ENCODE data around the gene RPAP2. TPM values are rescaled to one million over a fixed set of nuclear protein-coding genes. Genes with fewer than 3 reads are reported as not detected.

RPAP2 gene
- total RNA-seq, 1 experiment from 2014 or later, result 19.8 TPM

DNA sequence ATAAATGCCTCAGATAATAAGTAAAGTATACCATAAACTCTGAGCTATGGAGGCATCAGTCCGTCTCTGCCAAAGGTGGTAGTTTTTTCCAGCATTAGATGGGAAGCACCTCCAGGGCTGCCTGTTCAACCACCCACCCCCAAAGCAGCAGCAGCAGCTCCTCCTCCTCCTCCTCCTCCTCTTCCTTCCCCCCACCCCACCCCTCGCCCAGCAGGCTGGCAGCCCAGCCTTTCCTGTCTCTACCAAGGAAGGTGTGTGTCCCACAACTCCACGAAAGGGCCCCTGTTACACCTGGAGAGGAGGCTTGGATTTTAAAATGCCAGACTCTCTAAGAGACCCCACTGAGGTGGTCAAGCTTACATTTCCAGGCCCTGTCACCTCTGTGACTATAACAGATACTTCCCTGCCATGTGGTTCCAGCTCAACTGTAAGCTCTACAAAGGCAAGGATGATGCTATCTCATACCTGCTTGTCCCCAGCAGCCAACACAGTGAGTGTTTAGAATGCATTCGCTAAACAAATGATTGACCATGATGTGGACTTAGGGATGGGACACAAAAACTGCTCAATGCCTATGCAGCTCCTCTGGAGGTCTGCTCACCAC, 111.2 kb downstream of the RPAP2 start:
- CTCF ChIA-PET, result no interaction called here
- ATAC-seq (no peak), DNase-seq (ENCODE audit: low spot score) (no peak)
- H3K4me3 Mint-ChIP-seq, result no peak overlapping the region
- TF ChIP-seq, protein P1, sequence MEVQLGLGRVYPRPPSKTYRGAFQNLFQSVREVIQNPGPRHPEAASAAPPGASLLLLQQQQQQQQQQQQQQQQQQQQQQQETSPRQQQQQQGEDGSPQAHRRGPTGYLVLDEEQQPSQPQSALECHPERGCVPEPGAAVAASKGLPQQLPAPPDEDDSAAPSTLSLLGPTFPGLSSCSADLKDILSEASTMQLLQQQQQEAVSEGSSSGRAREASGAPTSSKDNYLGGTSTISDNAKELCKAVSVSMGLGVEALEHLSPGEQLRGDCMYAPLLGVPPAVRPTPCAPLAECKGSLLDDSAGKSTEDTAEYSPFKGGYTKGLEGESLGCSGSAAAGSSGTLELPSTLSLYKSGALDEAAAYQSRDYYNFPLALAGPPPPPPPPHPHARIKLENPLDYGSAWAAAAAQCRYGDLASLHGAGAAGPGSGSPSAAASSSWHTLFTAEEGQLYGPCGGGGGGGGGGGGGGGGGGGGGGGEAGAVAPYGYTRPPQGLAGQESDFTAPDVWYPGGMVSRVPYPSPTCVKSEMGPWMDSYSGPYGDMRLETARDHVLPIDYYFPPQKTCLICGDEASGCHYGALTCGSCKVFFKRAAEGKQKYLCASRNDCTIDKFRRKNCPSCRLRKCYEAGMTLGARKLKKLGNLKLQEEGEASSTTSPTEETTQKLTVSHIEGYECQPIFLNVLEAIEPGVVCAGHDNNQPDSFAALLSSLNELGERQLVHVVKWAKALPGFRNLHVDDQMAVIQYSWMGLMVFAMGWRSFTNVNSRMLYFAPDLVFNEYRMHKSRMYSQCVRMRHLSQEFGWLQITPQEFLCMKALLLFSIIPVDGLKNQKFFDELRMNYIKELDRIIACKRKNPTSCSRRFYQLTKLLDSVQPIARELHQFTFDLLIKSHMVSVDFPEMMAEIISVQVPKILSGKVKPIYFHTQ (CRISPR knock-in tag; IDR thresholded peaks at IDR 0.05), result no peak
- TF ChIP-seq ETV6 (CRISPR knock-in tag; IDR thresholded peaks at IDR 0.05), result no peak
- TF ChIP-seq, protein P2, sequence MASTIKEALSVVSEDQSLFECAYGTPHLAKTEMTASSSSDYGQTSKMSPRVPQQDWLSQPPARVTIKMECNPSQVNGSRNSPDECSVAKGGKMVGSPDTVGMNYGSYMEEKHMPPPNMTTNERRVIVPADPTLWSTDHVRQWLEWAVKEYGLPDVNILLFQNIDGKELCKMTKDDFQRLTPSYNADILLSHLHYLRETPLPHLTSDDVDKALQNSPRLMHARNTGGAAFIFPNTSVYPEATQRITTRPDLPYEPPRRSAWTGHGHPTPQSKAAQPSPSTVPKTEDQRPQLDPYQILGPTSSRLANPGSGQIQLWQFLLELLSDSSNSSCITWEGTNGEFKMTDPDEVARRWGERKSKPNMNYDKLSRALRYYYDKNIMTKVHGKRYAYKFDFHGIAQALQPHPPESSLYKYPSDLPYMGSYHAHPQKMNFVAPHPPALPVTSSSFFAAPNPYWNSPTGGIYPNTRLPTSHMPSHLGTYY (CRISPR knock-in tag; IDR thresholded peaks at IDR 0.05), result no peak
- TF ChIP-seq, protein P3, sequence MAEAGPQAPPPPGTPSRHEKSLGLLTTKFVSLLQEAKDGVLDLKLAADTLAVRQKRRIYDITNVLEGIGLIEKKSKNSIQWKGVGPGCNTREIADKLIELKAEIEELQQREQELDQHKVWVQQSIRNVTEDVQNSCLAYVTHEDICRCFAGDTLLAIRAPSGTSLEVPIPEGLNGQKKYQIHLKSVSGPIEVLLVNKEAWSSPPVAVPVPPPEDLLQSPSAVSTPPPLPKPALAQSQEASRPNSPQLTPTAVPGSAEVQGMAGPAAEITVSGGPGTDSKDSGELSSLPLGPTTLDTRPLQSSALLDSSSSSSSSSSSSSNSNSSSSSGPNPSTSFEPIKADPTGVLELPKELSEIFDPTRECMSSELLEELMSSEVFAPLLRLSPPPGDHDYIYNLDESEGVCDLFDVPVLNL (CRISPR knock-in tag; IDR thresholded peaks at IDR 0.05; ENCODE audit: borderline replicate concordance, low read depth), result no peak
- no peaks in the 10 kb centered on the region for H3K27me3 Mint-ChIP-seq (ENCODE audit: low read depth)
- POLR2A ChIA-PET, result interaction anchor here (0.5 to 0.7 kb wide), 2 partner anchors 11 to 13 kb away, joined by 3 read pairs; no protein-coding TSS in a partner anchor
- no peak overlapping the region for H3K27ac Mint-ChIP-seq
- H3K4me1 Mint-ChIP-seq, result no peaks in the 10 kb centered on the region
- H3K9me3 Mint-ChIP-seq, result peaks cover 6% of the 10 kb centered on the region
- peaks cover 4% of the 10 kb centered on the region for H3K36me3 Mint-ChIP-seq

DNA sequence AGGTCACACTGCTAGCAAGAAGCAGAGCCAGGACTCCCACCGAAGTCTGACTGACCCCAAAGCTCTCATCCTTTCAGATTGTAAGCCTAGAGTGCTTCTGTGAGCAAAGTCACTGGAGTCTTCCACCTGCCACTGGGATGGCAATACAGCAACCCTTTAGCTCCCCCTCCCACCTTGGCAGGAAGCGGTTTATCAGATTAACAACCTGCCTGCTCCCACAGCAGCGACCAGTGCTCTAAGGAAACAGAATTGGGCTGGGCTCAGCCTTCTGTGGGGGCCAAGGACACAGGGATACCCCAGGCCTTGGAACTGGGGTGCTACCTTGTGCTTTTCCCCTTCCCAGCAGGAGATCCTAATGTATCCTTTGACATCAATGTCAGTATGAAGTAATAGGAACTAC, 111.8 kb downstream of the RPAP2 start:
- DNase-seq (ENCODE audit: low spot score), result no peak
- ChIA-PET POLR2A (no interaction called here), CTCF (no interaction called here)
- no peak for ATAC-seq
- Mint-ChIP-seq H3K27ac (no peak overlapping the region), H3K4me1 (no peaks in the 10 kb centered on the region), H3K9me3 (peaks cover 3% of the 10 kb centered on the region), H3K4me3 (no peak overlapping the region), H3K36me3 (peaks cover 2% of the 10 kb centered on the region), H3K27me3 (ENCODE audit: low read depth) (no peaks in the 10 kb centered on the region)
- no peak for TF ChIP-seq ZNF138 (CRISPR knock-in tag; conservative IDR thresholded peaks at IDR 0.05)
- no peak for TF ChIP-seq ZBTB21 (CRISPR knock-in tag; IDR thresholded peaks at IDR 0.05; ENCODE audit: borderline replicate concordance)
- no peak for TF ChIP-seq SP1 (CRISPR knock-in tag; conservative IDR thresholded peaks at IDR 0.05)
- TF ChIP-seq ESRRA (CRISPR knock-in tag; IDR thresholded peaks at IDR 0.05; ENCODE audit: borderline replicate concordance), result no peak
- TF ChIP-seq, protein P4, sequence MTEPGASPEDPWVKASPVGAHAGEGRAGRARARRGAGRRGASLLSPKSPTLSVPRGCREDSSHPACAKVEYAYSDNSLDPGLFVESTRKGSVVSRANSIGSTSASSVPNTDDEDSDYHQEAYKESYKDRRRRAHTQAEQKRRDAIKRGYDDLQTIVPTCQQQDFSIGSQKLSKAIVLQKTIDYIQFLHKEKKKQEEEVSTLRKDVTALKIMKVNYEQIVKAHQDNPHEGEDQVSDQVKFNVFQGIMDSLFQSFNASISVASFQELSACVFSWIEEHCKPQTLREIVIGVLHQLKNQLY (CRISPR knock-in tag; IDR thresholded peaks at IDR 0.05), result no peak
- no peak for TF ChIP-seq CREM (CRISPR knock-in tag; IDR thresholded peaks at IDR 0.05)
- no peak for TF ChIP-seq ETV6 (CRISPR knock-in tag; IDR thresholded peaks at IDR 0.05)
- TF ChIP-seq, protein P5, sequence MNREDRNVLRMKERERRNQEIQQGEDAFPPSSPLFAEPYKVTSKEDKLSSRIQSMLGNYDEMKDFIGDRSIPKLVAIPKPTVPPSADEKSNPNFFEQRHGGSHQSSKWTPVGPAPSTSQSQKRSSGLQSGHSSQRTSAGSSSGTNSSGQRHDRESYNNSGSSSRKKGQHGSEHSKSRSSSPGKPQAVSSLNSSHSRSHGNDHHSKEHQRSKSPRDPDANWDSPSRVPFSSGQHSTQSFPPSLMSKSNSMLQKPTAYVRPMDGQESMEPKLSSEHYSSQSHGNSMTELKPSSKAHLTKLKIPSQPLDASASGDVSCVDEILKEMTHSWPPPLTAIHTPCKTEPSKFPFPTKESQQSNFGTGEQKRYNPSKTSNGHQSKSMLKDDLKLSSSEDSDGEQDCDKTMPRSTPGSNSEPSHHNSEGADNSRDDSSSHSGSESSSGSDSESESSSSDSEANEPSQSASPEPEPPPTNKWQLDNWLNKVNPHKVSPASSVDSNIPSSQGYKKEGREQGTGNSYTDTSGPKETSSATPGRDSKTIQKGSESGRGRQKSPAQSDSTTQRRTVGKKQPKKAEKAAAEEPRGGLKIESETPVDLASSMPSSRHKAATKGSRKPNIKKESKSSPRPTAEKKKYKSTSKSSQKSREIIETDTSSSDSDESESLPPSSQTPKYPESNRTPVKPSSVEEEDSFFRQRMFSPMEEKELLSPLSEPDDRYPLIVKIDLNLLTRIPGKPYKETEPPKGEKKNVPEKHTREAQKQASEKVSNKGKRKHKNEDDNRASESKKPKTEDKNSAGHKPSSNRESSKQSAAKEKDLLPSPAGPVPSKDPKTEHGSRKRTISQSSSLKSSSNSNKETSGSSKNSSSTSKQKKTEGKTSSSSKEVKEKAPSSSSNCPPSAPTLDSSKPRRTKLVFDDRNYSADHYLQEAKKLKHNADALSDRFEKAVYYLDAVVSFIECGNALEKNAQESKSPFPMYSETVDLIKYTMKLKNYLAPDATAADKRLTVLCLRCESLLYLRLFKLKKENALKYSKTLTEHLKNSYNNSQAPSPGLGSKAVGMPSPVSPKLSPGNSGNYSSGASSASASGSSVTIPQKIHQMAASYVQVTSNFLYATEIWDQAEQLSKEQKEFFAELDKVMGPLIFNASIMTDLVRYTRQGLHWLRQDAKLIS (CRISPR knock-in tag; IDR thresholded peaks at IDR 0.05; ENCODE audit: borderline replicate concordance), result no peak
- no peak for TF ChIP-seq RELA (CRISPR knock-in tag; IDR thresholded peaks at IDR 0.05; ENCODE audit: borderline replicate concordance)
- TF ChIP-seq ZNF317 (CRISPR knock-in tag; IDR thresholded peaks at IDR 0.05; ENCODE audit: borderline replicate concordance, low read depth), result no peak
- TF ChIP-seq, protein P6, sequence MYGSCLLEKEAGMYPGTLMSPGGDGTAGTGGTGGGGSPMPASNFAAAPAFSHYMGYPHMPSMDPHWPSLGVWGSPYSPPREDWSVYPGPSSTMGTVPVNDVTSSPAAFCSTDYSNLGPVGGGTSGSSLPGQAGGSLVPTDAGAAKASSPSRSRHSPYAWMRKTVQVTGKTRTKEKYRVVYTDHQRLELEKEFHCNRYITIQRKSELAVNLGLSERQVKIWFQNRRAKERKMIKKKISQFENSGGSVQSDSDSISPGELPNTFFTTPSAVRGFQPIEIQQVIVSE (CRISPR knock-in tag; IDR thresholded peaks at IDR 0.05; ENCODE audit: borderline replicate concordance), result no peak
- TF ChIP-seq, protein P7, sequence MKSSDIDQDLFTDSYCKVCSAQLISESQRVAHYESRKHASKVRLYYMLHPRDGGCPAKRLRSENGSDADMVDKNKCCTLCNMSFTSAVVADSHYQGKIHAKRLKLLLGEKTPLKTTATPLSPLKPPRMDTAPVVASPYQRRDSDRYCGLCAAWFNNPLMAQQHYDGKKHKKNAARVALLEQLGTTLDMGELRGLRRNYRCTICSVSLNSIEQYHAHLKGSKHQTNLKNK (CRISPR knock-in tag; IDR thresholded peaks at IDR 0.05), result no peak
- TF ChIP-seq NR1H2 (CRISPR knock-in tag; IDR thresholded peaks at IDR 0.05), result no peak
- TF ChIP-seq ATF1 (CRISPR knock-in tag; IDR thresholded peaks at IDR 0.05), result no peak
- no peak for TF ChIP-seq MXD4 (CRISPR knock-in tag; IDR thresholded peaks at IDR 0.05; ENCODE audit: borderline replicate concordance)
- TF ChIP-seq, protein P8, sequence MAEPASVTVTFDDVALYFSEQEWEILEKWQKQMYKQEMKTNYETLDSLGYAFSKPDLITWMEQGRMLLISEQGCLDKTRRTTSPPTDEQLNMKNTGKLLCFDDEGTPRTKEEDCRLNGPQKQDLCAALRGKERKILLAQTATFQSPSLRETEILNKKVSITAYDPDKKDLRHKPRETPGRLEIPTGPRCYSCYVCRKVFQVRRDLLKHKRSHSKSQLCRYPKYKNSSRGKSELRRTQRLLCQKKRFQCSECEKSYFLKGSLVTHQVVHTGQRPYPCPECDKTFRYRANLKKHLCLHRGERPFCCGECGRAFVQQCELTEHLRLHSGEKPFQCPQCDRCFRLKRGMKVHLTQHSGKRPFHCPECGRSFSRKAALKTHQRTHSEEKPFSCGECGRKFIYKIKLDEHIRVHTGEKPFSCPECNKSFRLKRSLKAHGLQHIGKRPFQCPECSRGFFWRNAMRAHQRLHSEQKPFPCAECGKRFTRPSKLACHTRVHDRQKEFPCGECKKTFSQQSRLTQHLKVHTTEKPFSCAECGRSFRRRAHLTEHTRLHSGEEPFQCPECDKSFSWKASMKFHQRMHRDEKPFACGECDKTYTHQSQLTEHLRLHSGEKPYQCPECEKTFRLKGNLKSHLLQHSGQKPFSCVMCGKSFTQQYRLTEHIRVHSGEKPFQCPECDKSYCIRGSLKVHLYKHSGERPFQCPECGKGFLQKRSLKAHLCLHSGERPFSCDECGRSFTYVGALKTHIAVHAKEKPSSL (CRISPR knock-in tag; conservative IDR thresholded peaks at IDR 0.05), result no peak

Data from WTC11 (cell line).